ENCODE measurements around the gene DCP1A.

DNA sequence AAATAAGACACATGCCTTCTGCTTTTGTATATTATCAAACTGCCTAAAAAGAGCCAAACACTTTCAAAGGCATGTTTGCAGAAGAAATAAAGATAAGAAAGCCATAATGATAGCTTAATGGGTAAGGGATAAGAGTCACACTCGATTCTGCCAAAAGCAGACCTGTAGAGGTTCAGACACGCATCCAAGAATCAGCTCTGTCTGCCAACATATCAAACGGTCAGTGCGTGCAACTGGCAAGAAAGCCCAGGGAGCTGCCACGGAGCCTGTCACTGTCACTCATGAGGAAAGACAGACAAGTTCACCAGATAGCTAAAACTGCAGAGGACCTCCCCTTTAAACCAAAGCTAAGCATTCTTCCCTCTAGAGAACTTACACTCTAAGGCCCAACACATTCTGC is 23.2 kb downstream of the DCP1A start:
- TF ChIP-seq POLR2A (IDR thresholded peaks at IDR 0.05; ENCODE audit: low read depth, low read length), result no peak
- TF ChIP-seq POLR2AphosphoS5 (IDR thresholded peaks at IDR 0.05; ENCODE audit: low read depth, low read length), result no peak
- no peak for TF ChIP-seq TAF1 (IDR thresholded peaks at IDR 0.05; ENCODE audit: borderline replicate concordance, low read depth, low read length)
